OCI-LY7 (cell line): ENCODE data around the gene EHBP1. TPM values are rescaled to one million over a fixed set of nuclear protein-coding genes. Genes with fewer than 3 reads are reported as not detected.

Source experiments
- BruUV-seq: library from RNA; stranded (reverse); fragments of 400-500 nt; replicated peaks from 2 replicates; lab custom pipeline; 2021; lab: Mats Ljungman, UMichigan
- CTCF ChIA-PET: fragments of 300-600 bp; sonication (Branson Sonifier 250); formaldehyde crosslinking; loops from one replicate; lab custom pipeline; 2022; ENCODE audit warnings: antibody characterized with exemption; ENCODE audit not compliant: unreplicated experiment; lab: Charles Lee
- POLR2A ChIA-PET: fragments of 300-600 bp; sonication (Branson Sonifier 250); formaldehyde crosslinking; loops from one replicate; lab custom pipeline; 2022; ENCODE audit warnings: antibody characterized with exemption; lab: Charles Lee
- DNase-seq: peaks from one replicate; pipeline ENCODE4 v3.0.0-alpha.2; 2015; ENCODE audit warnings: low spot score
- H2AFZ ChIP-seq: fragments of 200-600 bp; sonication (generic), shearing (Covaris generic); 2 replicates; pipeline ENCODE4 v1.6.1; 2014; ENCODE audit warnings: mild to moderate bottlenecking, antibody characterized with exemption, low read length, moderate library complexity
- H3K27ac ChIP-seq: fragments of 200-600 bp; sonication (generic); 2 replicates; pipeline ENCODE4 v1.5.1; 2014; ENCODE audit warnings: mixed run types, low read depth, mild to moderate bottlenecking, moderate library complexity, low read length, inconsistent platforms; ENCODE audit not compliant: poor library complexity, severe bottlenecking
- H3K36me3 ChIP-seq: fragments of 200-600 bp; sonication (generic); 2 replicates; pipeline ENCODE4 v1.6.1; 2014; ENCODE audit warnings: mild to moderate bottlenecking, antibody characterized with exemption, low read length, moderate library complexity, mixed read lengths; ENCODE audit not compliant: insufficient read depth
- H3K4me1 ChIP-seq: fragments of 200-600 bp; sonication (generic); 2 replicates; pipeline ENCODE4 v1.5.1; 2014; ENCODE audit warnings: mild to moderate bottlenecking, low read length; ENCODE audit not compliant: insufficient read depth, poor library complexity, severe bottlenecking
- H3K4me2 ChIP-seq: fragments of 200-600 bp; sonication (generic); 2 replicates; pipeline ENCODE4 v1.6.1; 2014; ENCODE audit warnings: mild to moderate bottlenecking, low read length
- H3K4me3 ChIP-seq: fragments of 200-600 bp; sonication (generic); 2 replicates; pipeline ENCODE4 v1.5.1; 2014; ENCODE audit warnings: mild to moderate bottlenecking, low read depth, low read length; ENCODE audit not compliant: poor library complexity, severe bottlenecking
- H3K79me2 ChIP-seq: fragments of 200-600 bp; sonication (generic); 2 replicates; pipeline ENCODE4 v1.6.1; 2016; ENCODE audit warnings: low read depth, mild to moderate bottlenecking, low read length, moderate library complexity, mixed read lengths; ENCODE audit not compliant: insufficient read depth
- H3K9me2 ChIP-seq: fragments of 200-600 bp; sonication (generic); 2 replicates; pipeline ENCODE4 v1.6.1; 2016; ENCODE audit warnings: mild to moderate bottlenecking, low read length, mixed read lengths; ENCODE audit not compliant: insufficient read depth
- H3K9me3 ChIP-seq: fragments of 200-600 bp; sonication (generic); 2 replicates; pipeline ENCODE4 v1.6.1; 2014; ENCODE audit warnings: mild to moderate bottlenecking, mixed run types, low read length, mixed read lengths
- H4K20me1 ChIP-seq: fragments of 200-600 bp; sonication (generic); 2 replicates; pipeline ENCODE4 v1.6.1; 2014; ENCODE audit warnings: mild to moderate bottlenecking, antibody characterized with exemption, low read length, moderate library complexity, mixed read lengths; ENCODE audit not compliant: insufficient read depth
- CTCF ChIP-seq: fragments of 200-600 bp; sonication (generic); conservative IDR thresholded peaks from 2 replicates; pipeline ENCODE4 v1.5.1; 2014; ENCODE audit warnings: mild to moderate bottlenecking, antibody characterized with exemption, low read length, moderate library complexity, mixed read lengths
- EZH2phosphoT487 ChIP-seq: fragments of 200-600 bp; sonication (generic); IDR thresholded peaks from 2 replicates; pipeline ENCODE4 v1.6.1; 2018; ENCODE audit warnings: low read depth, borderline replicate concordance, mild to moderate bottlenecking, mixed run types, antibody characterized with exemption, low read length, moderate library complexity, mixed read lengths
- intact Hi-C: fragments of 100-400 bp; cut with micrococcal nuclease; formaldehyde crosslinking; loops from one replicate; pipeline ENCODE4 v1.10.0; 2022; ENCODE audit not compliant: unreplicated experiment
- total RNA-seq, 2 experiments: library from RNA; depleted of rRNA in 1 of 2; stranded (reverse); fragments of >200 nt in 1 of 2; shearing (Covaris generic) in 1 of 2; gene quantifications; 2 replicates each; pipeline ENCODE4 v1.2.3, GENCODE V29; 2014 to 2022

The EHBP1 gene
- total RNA-seq, 2 experiments from 2014 or later: 26.8 to 34.1 TPM

- H2AFZ ChIP-seq: peak overlapping the region; percentile 44; the same call in 1 of the 2 replicates
- H3K4me1 ChIP-seq: peaks cover 5% of the 10 kb centered on the region
- no peaks in the 10 kb centered on the region for H4K20me1 ChIP-seq
- no peak overlapping the region for H3K27ac ChIP-seq
- no peak for TF ChIP-seq CTCF
- TF ChIP-seq EZH2phosphoT487: 0 out of 2 replicates have a peak, but pooled peaks have one; percentile 72
- BruUV-seq: no TSS peak
- H3K79me2 ChIP-seq: no peaks in the 10 kb centered on the region
- intact Hi-C loops: no loop called here
- DNase-seq: no peak
- no peaks in the 10 kb centered on the region for H3K9me3 ChIP-seq
- CTCF ChIA-PET: no interaction called here
- H3K4me3 ChIP-seq: peak overlapping the region; percentile 75
- H3K36me3 ChIP-seq: no peaks in the 10 kb centered on the region
- POLR2A ChIA-PET: interaction anchor here (0.6 kb wide), 1 partner anchor 30 kb away, joined by 12 read pairs; no protein-coding TSS in a partner anchor
- peak overlapping the region; percentile 65 for H3K4me2 ChIP-seq
- H3K9me2 ChIP-seq: no peaks in the 10 kb centered on the region
These were observed 343.9 kb downstream of the EHBP1 start for GRCh38 chr2:63049211-63049969.

DNA sequence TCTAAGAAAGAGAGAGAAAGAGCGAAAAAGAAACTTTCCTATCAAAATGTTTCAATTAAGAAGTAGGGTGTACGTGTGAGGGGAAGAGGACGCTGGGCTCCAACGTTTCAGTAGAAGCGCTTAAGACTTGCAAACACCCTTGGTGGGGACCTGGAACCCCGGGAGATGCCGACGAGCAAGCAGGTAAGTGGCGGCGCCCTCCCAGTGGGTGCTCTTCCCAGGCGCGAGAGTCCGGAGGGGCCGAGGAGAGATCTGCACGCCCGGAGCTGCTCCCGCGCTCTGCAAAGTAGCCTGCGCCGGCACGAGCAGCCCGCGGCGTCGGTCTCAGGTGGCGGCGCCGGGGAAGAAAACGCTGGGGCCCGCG lies 344.4 kb downstream of the EHBP1 start:
- no peaks in the 10 kb centered on the region for H3K9me3 ChIP-seq
- CTCF ChIA-PET: no interaction called here
- H3K79me2 ChIP-seq: no peaks in the 10 kb centered on the region
- peak overlapping the region; percentile 65 for H3K4me2 ChIP-seq
- H3K36me3 ChIP-seq: no peaks in the 10 kb centered on the region
- peak; percentile 55 for DNase-seq
- no peaks in the 10 kb centered on the region for H3K9me2 ChIP-seq
- POLR2A ChIA-PET: no interaction called here
- no TSS peak for BruUV-seq
- TF ChIP-seq EZH2phosphoT487 (no peak), CTCF (no peak)
- peak overlapping the region; percentile 44; the same call in 1 of the 2 replicates for H2AFZ ChIP-seq
- peak overlapping the region; percentile 75 for H3K4me3 ChIP-seq
- intact Hi-C loops: no loop called here
- H3K4me1 ChIP-seq: peaks cover 5% of the 10 kb centered on the region
- H4K20me1 ChIP-seq: no peaks in the 10 kb centered on the region
- H3K27ac ChIP-seq: no peak overlapping the region
